WTC11 (cell line): ENCODE measurements around the gene ARG2. TPM values are rescaled to one million over a fixed set of nuclear protein-coding genes. Genes with fewer than 3 reads are reported as not detected.

ENCODE experiments used
- AFF4 ChIP-seq: sonication (generic); formaldehyde crosslinking; IDR thresholded peaks from 2 replicates; pipeline ENCODE4 v1.8.1; 2023; ENCODE audit warnings: mild to moderate bottlenecking, missing genetic modification reagents, borderline replicate concordance
- AR ChIP-seq: fragments of 250-450 bp; sonication (Bioruptor Pico); IDR thresholded peaks from 2 replicates; pipeline ENCODE4 v1.9.0; 2021; ENCODE audit warnings: mild to moderate bottlenecking
- ARID4B ChIP-seq: sonication (generic); formaldehyde crosslinking; IDR thresholded peaks from 2 replicates; pipeline ENCODE4 v1.8.0; 2023; ENCODE audit warnings: missing genetic modification reagents, mild to moderate bottlenecking, borderline replicate concordance
- ATF2 ChIP-seq: sonication (generic); formaldehyde crosslinking; IDR thresholded peaks from 2 replicates; pipeline ENCODE4 v1.8.1; 2022; ENCODE audit warnings: low read depth, missing genetic modification reagents, borderline replicate concordance
- CTCF ChIP-seq: fragments of 200-600 bp; IDR thresholded peaks from 2 replicates; pipeline ENCODE4 v1.8.0; 2022; ENCODE audit warnings: antibody characterized with exemption
- E2F1 ChIP-seq: sonication (generic); formaldehyde crosslinking; IDR thresholded peaks from 2 replicates; pipeline ENCODE4 v1.8.0; 2022; ENCODE audit warnings: mild to moderate bottlenecking, missing genetic modification reagents
- E2F4 ChIP-seq: sonication (generic); formaldehyde crosslinking; IDR thresholded peaks from 2 replicates; pipeline ENCODE4 v1.8.1; 2022; ENCODE audit warnings: low read depth, mild to moderate bottlenecking, moderate library complexity, missing genetic modification reagents, borderline replicate concordance
- FOXK1 ChIP-seq: sonication (generic); formaldehyde crosslinking; IDR thresholded peaks from 2 replicates; pipeline ENCODE4 v1.8.0; 2022; ENCODE audit warnings: mild to moderate bottlenecking, moderate library complexity, missing genetic modification reagents
- GABPB1 ChIP-seq: sonication (generic); formaldehyde crosslinking; IDR thresholded peaks from 2 replicates; pipeline ENCODE4 v1.8.1; 2023; ENCODE audit warnings: mild to moderate bottlenecking, missing genetic modification reagents
- HMGA2 ChIP-seq: fragments of 250-450 bp; sonication (Bioruptor Pico); IDR thresholded peaks from 2 replicates; pipeline ENCODE4 v1.4.0; 2021; ENCODE audit warnings: mild to moderate bottlenecking, moderate library complexity
- JAZF1 ChIP-seq: fragments of 250-450 bp; sonication (Bioruptor Pico); IDR thresholded peaks from 2 replicates; pipeline ENCODE4 v1.9.0; 2021; ENCODE audit warnings: moderate library complexity, mild to moderate bottlenecking, inconsistent platforms
- MXD4 ChIP-seq: fragments of 250-450 bp; sonication (Bioruptor Pico); IDR thresholded peaks from 2 replicates; pipeline ENCODE4 v1.8.0; 2021; ENCODE audit warnings: mild to moderate bottlenecking, moderate library complexity, borderline replicate concordance
- NFATC4 ChIP-seq: fragments of 250-450 bp; sonication (Bioruptor Pico); IDR thresholded peaks from 2 replicates; pipeline ENCODE4 v1.9.0; 2021; ENCODE audit warnings: mild to moderate bottlenecking
- NFYB ChIP-seq: sonication (generic); formaldehyde crosslinking; conservative IDR thresholded peaks from 2 replicates; pipeline ENCODE4 v1.8.0; 2022; ENCODE audit warnings: low read depth, missing genetic modification reagents
- NR1H2 ChIP-seq: sonication (generic); formaldehyde crosslinking; IDR thresholded peaks from 2 replicates; pipeline ENCODE4 v1.9.0; 2021; ENCODE audit warnings: mild to moderate bottlenecking, moderate library complexity, missing genetic modification reagents
- NR3C1 ChIP-seq: sonication (generic); formaldehyde crosslinking; conservative IDR thresholded peaks from 2 replicates; pipeline ENCODE4 v1.8.1; 2023; ENCODE audit warnings: low read depth, mild to moderate bottlenecking, missing genetic modification reagents
- PRRX2 ChIP-seq: fragments of 250-450 bp; sonication (Bioruptor Pico); IDR thresholded peaks from 2 replicates; pipeline ENCODE4 v1.8.0; 2021; ENCODE audit warnings: mild to moderate bottlenecking
- SOX15 ChIP-seq: fragments of 250-450 bp; sonication (Bioruptor Pico); IDR thresholded peaks from 2 replicates; pipeline ENCODE4 v1.9.0; 2021; ENCODE audit warnings: mild to moderate bottlenecking
- ZNF121 ChIP-seq: sonication (generic); formaldehyde crosslinking; IDR thresholded peaks from 2 replicates; pipeline ENCODE4 v1.8.0; 2023; ENCODE audit warnings: missing genetic modification reagents
- ZSCAN18 ChIP-seq: fragments of 250-450 bp; sonication (Bioruptor Pico); IDR thresholded peaks from 2 replicates; pipeline ENCODE4 v2.1.2; 2022; ENCODE audit warnings: mild to moderate bottlenecking, moderate library complexity
- total RNA-seq: library from RNA; stranded (reverse); gene quantifications from 3 replicates; pipeline ENCODE4 v1.2.3, GENCODE V29; 2021

Gene ARG2
- total RNA-seq, 1 experiment from 2014 or later: 29.8 TPM

- TF ChIP-seq NFYB (CRISPR knock-in tag) (peak; percentile 49; the same call in 1 of the 2 replicates), ARID4B (CRISPR knock-in tag) (peak; percentile 52; the same call in 1 of the 2 replicates), FOXK1 (peak; percentile 75; the same call in 1 of the 2 replicates), ATF2 (CRISPR knock-in tag) (peak; percentile 80; the same call in 1 of the 2 replicates), E2F4 (CRISPR knock-in tag) (no peak), E2F1 (no peak), SOX15 (no peak), ZSCAN18 (CRISPR knock-in tag) (no peak), AFF4 (CRISPR knock-in tag) (no peak), NR3C1 (CRISPR knock-in tag) (no peak), CTCF (no peak), PRRX2 (CRISPR knock-in tag) (no peak), NR1H2 (CRISPR knock-in tag) (no peak), AR (CRISPR knock-in tag) (no peak), ZNF121 (CRISPR knock-in tag) (no peak), NFATC4 (CRISPR knock-in tag) (no peak), MXD4 (CRISPR knock-in tag) (no peak), JAZF1 (CRISPR knock-in tag) (no peak), GABPB1 (CRISPR knock-in tag) (peak; percentile 81), HMGA2 (CRISPR knock-in tag) (no peak)
Observed at GRCh38 chr14:67619446-67620216, at the start of gene ARG2 (continued).
